ENCODE data around the gene USP5.
"Not testable (repeated sequence)": the region's sequence is repeated elsewhere in the genome, so short reads cannot be mapped to it uniquely, and the experiment has no call there.

Gene USP5

GRCh38 chr12:6869049-6870021 is 17.4 kb downstream of the USP5 start:
- Histone ChIP-seq H3K9me3 (ENCODE audit: control insufficient read depth in 1 of 2, low read length in 2 of 2) (no peaks in the 10 kb centered on the region), H3K4me3 (ENCODE audit: low read depth in 1 of 2, low read length in 2 of 2) (peak overlapping the region; percentile 80 to 94), H3K9ac (ENCODE audit: low read depth in 1 of 2, low read length in 2 of 2) (peak overlapping the region; percentile 75 to 81), H3K4me1 (ENCODE audit: control insufficient read depth in 1 of 2, insufficient read depth in 2 of 2, low read length in 2 of 2) (peaks cover 47 to 48% of the 10 kb centered on the region in 2 donors), H3K27me3 (ENCODE audit: control insufficient read depth in 1 of 2, insufficient read depth in 2 of 2, low read length in 2 of 2) (no peaks in the 10 kb centered on the region), H3K36me3 (ENCODE audit: control insufficient read depth in 1 of 2, insufficient read depth in 2 of 2, low read length in 2 of 2) (peaks cover 22 to 33% of the 10 kb centered on the region in 2 donors), H3K27ac (ENCODE audit: low read depth, low read length) (peak overlapping the region; percentile 8)

- not testable (repeated sequence) for H3K4me3 ChIP-seq (ENCODE audit: low read depth in 1 of 2, low read length in 2 of 2); H3K9me3 ChIP-seq (ENCODE audit: control insufficient read depth in 1 of 2, low read length in 2 of 2); H3K27me3 ChIP-seq (ENCODE audit: control insufficient read depth in 1 of 2, insufficient read depth in 2 of 2, low read length in 2 of 2); H3K27ac ChIP-seq (ENCODE audit: low read depth, low read length)
- Histone ChIP-seq H3K4me1 (ENCODE audit: control insufficient read depth in 1 of 2, insufficient read depth in 2 of 2, low read length in 2 of 2) (peaks cover 47 to 48% of the 10 kb centered on the region in 2 donors), H3K36me3 (ENCODE audit: control insufficient read depth in 1 of 2, insufficient read depth in 2 of 2, low read length in 2 of 2) (peaks cover 15 to 24% of the 10 kb centered on the region in 2 donors), H3K9ac (ENCODE audit: low read depth in 1 of 2, low read length in 2 of 2) (peak overlapping the region; percentile 8 to 75)
These were observed 18.4 kb downstream of the USP5 start for GRCh38 chr12:6870304-6870703.

DNA sequence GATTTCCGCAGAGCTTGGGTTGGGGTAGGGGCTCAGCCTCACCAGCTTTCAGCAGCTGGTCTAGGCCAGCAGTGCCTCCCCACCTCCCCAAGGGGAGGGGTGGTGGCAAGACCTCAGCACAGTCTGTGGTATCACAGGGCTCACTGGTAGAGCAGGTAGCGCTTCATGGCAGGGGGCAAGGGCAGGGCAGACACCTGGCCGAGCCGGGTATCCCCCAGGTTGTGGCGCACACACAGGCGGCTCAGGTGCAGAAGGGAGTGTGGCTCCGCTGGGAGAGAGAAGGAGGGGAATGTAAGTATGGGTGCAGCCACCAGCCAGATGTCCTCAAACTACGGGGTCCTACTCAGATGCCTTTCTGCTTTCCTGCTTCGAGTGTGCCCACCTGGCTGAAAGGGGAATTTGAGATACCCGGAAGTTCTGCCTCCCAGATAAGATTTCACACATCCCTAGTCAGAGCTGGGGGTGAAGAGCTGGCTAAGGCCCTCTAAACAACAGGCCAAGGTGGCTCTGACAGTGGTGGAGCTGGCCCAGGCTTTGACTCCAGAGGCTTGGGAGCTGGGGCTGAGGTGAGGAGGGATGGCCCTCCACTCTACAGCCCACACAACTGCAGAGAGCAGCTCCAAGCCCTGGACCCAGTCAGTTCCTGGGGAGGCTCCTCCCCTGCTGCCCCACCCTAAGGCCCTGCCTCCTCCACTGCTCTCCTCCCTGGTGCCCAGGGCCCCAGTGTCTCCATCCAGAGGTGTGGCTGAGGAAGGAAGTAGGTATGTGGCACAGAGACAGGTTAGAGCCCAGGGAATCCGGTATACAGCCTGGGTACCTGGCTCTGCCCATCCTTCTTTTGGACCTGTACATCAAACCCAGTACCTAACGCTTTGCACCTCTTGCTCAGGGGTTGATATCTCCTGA is 19.4 kb downstream of the USP5 start:
- H3K9me3 ChIP-seq (ENCODE audit: control insufficient read depth in 1 of 2, low read length in 2 of 2) = no peaks in the 10 kb centered on the region
- H3K4me3 ChIP-seq (ENCODE audit: low read depth in 1 of 2, low read length in 2 of 2) = peak overlapping the region; percentile 75 to 94
- H3K27me3 ChIP-seq (ENCODE audit: control insufficient read depth in 1 of 2, insufficient read depth in 2 of 2, low read length in 2 of 2) = no peaks in the 10 kb centered on the region
- H3K27ac ChIP-seq (ENCODE audit: low read depth, low read length) = no peak overlapping the region
- H3K9ac ChIP-seq (ENCODE audit: low read depth in 1 of 2, low read length in 2 of 2) = peak overlapping the region; percentile 91 to 94
- H3K4me1 ChIP-seq (ENCODE audit: control insufficient read depth in 1 of 2, insufficient read depth in 2 of 2, low read length in 2 of 2) = peaks cover 47 to 48% of the 10 kb centered on the region in 2 donors
- peaks cover 15 to 20% of the 10 kb centered on the region in 2 donors for H3K36me3 ChIP-seq (ENCODE audit: control insufficient read depth in 1 of 2, insufficient read depth in 2 of 2, low read length in 2 of 2)

GRCh38 chr12:6872073-6873048 is 20.4 kb downstream of the USP5 start:
- peak overlapping the region; percentile 91 to 94 for H3K9ac ChIP-seq (ENCODE audit: low read depth in 1 of 2, low read length in 2 of 2)
- peak overlapping the region; percentile 79 for H3K27ac ChIP-seq (ENCODE audit: low read depth, low read length)
- no peaks in the 10 kb centered on the region for H3K9me3 ChIP-seq (ENCODE audit: control insufficient read depth in 1 of 2, low read length in 2 of 2)
- H3K36me3 ChIP-seq (ENCODE audit: control insufficient read depth in 1 of 2, insufficient read depth in 2 of 2, low read length in 2 of 2) = peaks cover 15 to 20% of the 10 kb centered on the region in 2 donors
- peaks cover 40 to 48% of the 10 kb centered on the region in 2 donors for H3K4me1 ChIP-seq (ENCODE audit: control insufficient read depth in 1 of 2, insufficient read depth in 2 of 2, low read length in 2 of 2)
- no peaks in the 10 kb centered on the region for H3K27me3 ChIP-seq (ENCODE audit: control insufficient read depth in 1 of 2, insufficient read depth in 2 of 2, low read length in 2 of 2)
- peak overlapping the region; percentile 75 to 94 for H3K4me3 ChIP-seq (ENCODE audit: low read depth in 1 of 2, low read length in 2 of 2)

GRCh38 chr12:6873094-6874014 is 21.4 kb downstream of the USP5 start, which contains the start of gene SPSB2:
Gene SPSB2, minus strand, starts transcription at chr12:6873303. Its CDS starts 402 bp downstream, at chr12:6872901.
- no peaks in the 10 kb centered on the region for H3K9me3 ChIP-seq (ENCODE audit: control insufficient read depth in 1 of 2, low read length in 2 of 2)
- H3K27me3 ChIP-seq (ENCODE audit: control insufficient read depth in 1 of 2, insufficient read depth in 2 of 2, low read length in 2 of 2) = no peaks in the 10 kb centered on the region
- peak within 1 kb of the TSS; percentile 75 to 94 for H3K4me3 ChIP-seq (ENCODE audit: low read depth in 1 of 2, low read length in 2 of 2)
- peak within 1 kb of the TSS; percentile 79 for H3K27ac ChIP-seq (ENCODE audit: low read depth, low read length)
- peaks cover 15 to 20% of the 10 kb centered on the region in 2 donors for H3K36me3 ChIP-seq (ENCODE audit: control insufficient read depth in 1 of 2, insufficient read depth in 2 of 2, low read length in 2 of 2)
- peaks cover 38 to 46% of the 10 kb centered on the region in 2 donors for H3K4me1 ChIP-seq (ENCODE audit: control insufficient read depth in 1 of 2, insufficient read depth in 2 of 2, low read length in 2 of 2)
- H3K9ac ChIP-seq (ENCODE audit: low read depth in 1 of 2, low read length in 2 of 2) = peak within 1 kb of the TSS; percentile 91 to 94

- H3K9ac ChIP-seq (ENCODE audit: low read depth in 1 of 2, low read length in 2 of 2) = peak overlapping the region; percentile 63 to 66
- not testable (repeated sequence) for H3K27ac ChIP-seq (ENCODE audit: low read depth, low read length); H3K9me3 ChIP-seq (ENCODE audit: control insufficient read depth in 1 of 2, low read length in 2 of 2); H3K27me3 ChIP-seq (ENCODE audit: control insufficient read depth in 1 of 2, insufficient read depth in 2 of 2, low read length in 2 of 2)
- H3K4me3 ChIP-seq (ENCODE audit: low read depth in 1 of 2, low read length in 2 of 2) = peak overlapping the region; percentile 75 to 76
- peaks cover 31 to 39% of the 10 kb centered on the region in 2 donors for H3K4me1 ChIP-seq (ENCODE audit: control insufficient read depth in 1 of 2, insufficient read depth in 2 of 2, low read length in 2 of 2)
- H3K36me3 ChIP-seq (ENCODE audit: control insufficient read depth in 1 of 2, insufficient read depth in 2 of 2, low read length in 2 of 2) = peaks cover 15 to 20% of the 10 kb centered on the region in 2 donors
These were observed 22.0 kb downstream of the USP5 start for GRCh38 chr12:6874015-6874368.

DNA sequence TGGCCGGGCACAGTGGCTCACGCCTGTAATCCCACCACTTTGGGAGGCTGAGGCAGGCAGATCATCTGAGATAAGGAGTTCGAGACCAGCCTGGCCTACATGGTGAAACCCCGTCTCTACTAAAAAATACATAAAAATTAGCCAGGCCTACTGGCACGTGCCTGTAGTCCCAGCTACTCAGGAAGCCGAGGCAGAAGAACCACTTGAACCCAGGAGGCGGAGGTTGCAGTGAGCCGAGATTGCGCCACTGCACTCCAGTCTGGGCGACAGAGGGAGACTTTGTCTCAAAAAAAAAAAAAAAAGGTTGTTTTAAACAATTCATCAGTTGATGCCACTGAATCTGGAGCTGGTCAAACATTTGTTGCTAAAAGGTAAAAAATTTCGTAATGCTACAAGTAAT is 27.9 kb downstream of the USP5 start:
- not testable (repeated sequence) for H3K4me1 ChIP-seq (ENCODE audit: control insufficient read depth in 1 of 2, insufficient read depth in 2 of 2, low read length in 2 of 2); H3K36me3 ChIP-seq (ENCODE audit: control insufficient read depth in 1 of 2, insufficient read depth in 2 of 2, low read length in 2 of 2); H3K27me3 ChIP-seq (ENCODE audit: control insufficient read depth in 1 of 2, insufficient read depth in 2 of 2, low read length in 2 of 2); H3K4me3 ChIP-seq (ENCODE audit: low read depth in 1 of 2, low read length in 2 of 2); H3K27ac ChIP-seq (ENCODE audit: low read depth, low read length); H3K9ac ChIP-seq (ENCODE audit: low read depth in 1 of 2, low read length in 2 of 2); H3K9me3 ChIP-seq (ENCODE audit: control insufficient read depth in 1 of 2, low read length in 2 of 2)

DNA sequence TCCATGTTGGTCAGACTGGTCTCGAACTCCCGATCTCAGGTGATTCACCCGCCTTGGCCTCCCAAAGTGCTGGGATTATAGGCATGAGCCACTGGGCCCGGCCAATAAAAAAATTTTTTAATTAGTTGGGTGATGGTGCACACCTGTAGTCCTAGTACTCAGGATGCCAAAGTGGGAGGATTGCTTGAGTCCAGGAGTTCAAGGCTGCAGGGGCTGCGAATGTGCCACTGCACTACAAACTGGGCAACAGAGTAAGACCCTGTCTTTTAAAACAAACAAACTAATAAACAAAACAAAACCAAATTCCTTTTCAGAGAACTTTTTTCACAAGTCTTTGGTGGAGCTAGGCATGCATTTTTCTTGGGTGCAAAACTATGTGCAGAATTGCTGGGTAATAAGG is 31.3 kb downstream of the USP5 start:
- Histone ChIP-seq H3K36me3 (ENCODE audit: control insufficient read depth in 1 of 2, insufficient read depth in 2 of 2, low read length in 2 of 2) (peaks cover 0 to 8% of the 10 kb centered on the region in 2 donors), H3K27ac (ENCODE audit: low read depth, low read length) (no peak overlapping the region), H3K9me3 (ENCODE audit: control insufficient read depth in 1 of 2, low read length in 2 of 2) (no peaks in the 10 kb centered on the region), H3K4me3 (ENCODE audit: low read depth in 1 of 2, low read length in 2 of 2) (no peak overlapping the region), H3K27me3 (ENCODE audit: control insufficient read depth in 1 of 2, insufficient read depth in 2 of 2, low read length in 2 of 2) (no peaks in the 10 kb centered on the region), H3K9ac (ENCODE audit: low read depth in 1 of 2, low read length in 2 of 2) (no peak overlapping the region), H3K4me1 (ENCODE audit: control insufficient read depth in 1 of 2, insufficient read depth in 2 of 2, low read length in 2 of 2) (no peaks in the 10 kb centered on the region)
